Measurements from ENCODE around the gene PNO1.

Gene PNO1

DNA sequence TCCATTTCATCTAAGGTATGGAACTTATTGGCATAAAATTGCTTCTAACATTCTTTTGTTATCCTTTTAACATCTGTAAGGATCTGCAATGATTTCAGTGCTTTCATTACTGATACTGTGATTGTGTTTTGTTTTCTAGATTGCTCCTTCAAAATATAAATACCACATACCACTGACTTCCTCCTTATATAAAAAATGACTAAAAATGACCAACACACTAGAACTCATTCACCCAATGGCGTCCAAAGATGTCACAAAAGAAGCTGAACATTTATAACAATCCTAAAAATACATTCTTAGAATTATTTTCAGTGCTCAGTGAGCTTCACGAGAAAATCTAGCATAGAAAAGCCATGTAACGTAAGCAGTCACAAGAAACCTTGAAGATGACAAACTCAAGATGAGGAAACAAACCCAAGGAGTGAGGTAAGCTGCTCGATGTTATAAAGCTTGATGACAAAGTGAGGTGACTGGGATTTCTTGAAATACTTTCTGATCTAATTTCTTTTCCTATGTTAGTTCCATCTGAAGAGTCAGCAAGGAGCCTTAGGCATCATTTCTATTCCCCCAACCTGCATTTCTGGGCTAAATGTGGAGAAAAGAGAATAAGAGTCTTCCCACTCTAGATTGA, 42.6 kb downstream of the PNO1 start:
- no peak for DNase-seq (ENCODE audit: low read depth)
- no peak overlapping the region for H3K4me3 ChIP-seq (ENCODE audit: low read depth, low read length)
- in situ Hi-C loops (cut with HindIII; ENCODE audit: low sequenced_read_pairs) = no loop called here
- TF ChIP-seq, protein P1, sequence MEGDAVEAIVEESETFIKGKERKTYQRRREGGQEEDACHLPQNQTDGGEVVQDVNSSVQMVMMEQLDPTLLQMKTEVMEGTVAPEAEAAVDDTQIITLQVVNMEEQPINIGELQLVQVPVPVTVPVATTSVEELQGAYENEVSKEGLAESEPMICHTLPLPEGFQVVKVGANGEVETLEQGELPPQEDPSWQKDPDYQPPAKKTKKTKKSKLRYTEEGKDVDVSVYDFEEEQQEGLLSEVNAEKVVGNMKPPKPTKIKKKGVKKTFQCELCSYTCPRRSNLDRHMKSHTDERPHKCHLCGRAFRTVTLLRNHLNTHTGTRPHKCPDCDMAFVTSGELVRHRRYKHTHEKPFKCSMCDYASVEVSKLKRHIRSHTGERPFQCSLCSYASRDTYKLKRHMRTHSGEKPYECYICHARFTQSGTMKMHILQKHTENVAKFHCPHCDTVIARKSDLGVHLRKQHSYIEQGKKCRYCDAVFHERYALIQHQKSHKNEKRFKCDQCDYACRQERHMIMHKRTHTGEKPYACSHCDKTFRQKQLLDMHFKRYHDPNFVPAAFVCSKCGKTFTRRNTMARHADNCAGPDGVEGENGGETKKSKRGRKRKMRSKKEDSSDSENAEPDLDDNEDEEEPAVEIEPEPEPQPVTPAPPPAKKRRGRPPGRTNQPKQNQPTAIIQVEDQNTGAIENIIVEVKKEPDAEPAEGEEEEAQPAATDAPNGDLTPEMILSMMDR (IDR thresholded peaks at IDR 0.05; ENCODE audit: low read depth, low read length, missing control alignments) = no peak

DNA sequence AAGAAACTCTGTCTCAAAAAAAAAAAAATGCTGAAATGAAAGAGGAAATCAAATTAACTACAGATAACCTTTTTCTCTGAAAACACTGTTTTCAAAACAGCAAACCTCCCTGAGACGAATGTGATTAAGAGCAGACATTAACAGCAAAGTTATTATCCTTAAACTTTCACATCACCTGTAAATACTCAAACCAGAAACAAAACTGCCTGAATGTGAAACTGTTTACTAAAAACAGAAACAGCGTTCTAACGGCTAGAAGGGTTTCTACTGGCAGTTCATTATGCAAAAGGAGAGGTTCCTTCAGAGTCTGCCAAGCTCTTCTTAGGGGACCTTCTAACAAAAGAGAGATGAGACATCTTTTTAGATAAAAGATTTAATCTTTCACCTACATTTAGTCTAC, 45.9 kb downstream of the PNO1 start:
- H3K4me3 ChIP-seq (ENCODE audit: low read depth, low read length) = no peak overlapping the region
- DNase-seq (ENCODE audit: low read depth) = no peak
- in situ Hi-C loops (cut with HindIII; ENCODE audit: low sequenced_read_pairs) = no loop called here
- TF ChIP-seq, protein P1 (IDR thresholded peaks at IDR 0.05; ENCODE audit: low read depth, low read length, missing control alignments) = no peak

DNA sequence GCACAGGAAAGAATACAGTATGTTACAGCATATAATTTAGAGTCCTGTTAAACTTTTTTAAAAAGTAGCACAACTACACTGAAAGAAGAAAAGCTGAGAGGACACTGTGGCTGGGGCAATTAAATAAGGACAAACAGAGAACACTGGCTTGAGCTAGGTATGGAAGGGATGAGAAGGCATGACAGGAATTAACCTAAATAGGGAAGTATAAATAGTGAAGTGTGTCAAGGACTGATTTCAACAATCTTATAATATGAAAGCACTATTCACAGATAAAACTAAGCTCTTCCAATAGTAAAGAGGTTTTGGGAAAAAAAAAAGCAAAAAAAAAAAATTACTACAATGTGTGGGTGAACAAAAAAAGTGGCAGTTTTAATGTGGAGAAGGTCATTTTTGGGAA, 49.1 kb downstream of the PNO1 start:
- no peak overlapping the region for H3K4me3 ChIP-seq (ENCODE audit: low read depth, low read length)
- TF ChIP-seq, protein P1 (IDR thresholded peaks at IDR 0.05; ENCODE audit: low read depth, low read length, missing control alignments) = no peak
- in situ Hi-C loops (cut with HindIII; ENCODE audit: low sequenced_read_pairs) = no loop called here
- no peak for DNase-seq (ENCODE audit: low read depth)

DNA sequence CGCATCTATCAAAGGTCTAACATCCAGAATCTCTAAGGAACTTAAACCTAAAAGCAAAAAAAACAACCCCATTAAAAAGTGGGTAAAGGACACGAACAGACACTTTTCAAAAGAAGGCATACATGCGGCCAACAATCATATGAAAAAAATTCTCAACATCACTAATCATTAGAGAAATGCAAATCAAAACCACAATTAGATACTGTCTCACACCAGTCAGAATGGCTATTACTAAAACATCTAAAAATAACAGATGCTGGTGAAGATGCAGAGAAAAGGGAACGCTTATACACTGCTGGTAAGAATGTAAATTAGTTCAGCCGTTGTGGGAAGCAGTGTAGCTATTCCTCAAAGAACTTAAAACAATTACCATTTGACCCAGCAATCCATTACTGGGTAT, 56.7 kb downstream of the PNO1 start:
- DNase-seq (ENCODE audit: low read depth) = no peak
- TF ChIP-seq, protein P1 (IDR thresholded peaks at IDR 0.05; ENCODE audit: low read depth, low read length, missing control alignments) = no peak
- in situ Hi-C loops (cut with HindIII; ENCODE audit: low sequenced_read_pairs) = no loop called here
- H3K4me3 ChIP-seq (ENCODE audit: low read depth, low read length) = no peak overlapping the region

DNA sequence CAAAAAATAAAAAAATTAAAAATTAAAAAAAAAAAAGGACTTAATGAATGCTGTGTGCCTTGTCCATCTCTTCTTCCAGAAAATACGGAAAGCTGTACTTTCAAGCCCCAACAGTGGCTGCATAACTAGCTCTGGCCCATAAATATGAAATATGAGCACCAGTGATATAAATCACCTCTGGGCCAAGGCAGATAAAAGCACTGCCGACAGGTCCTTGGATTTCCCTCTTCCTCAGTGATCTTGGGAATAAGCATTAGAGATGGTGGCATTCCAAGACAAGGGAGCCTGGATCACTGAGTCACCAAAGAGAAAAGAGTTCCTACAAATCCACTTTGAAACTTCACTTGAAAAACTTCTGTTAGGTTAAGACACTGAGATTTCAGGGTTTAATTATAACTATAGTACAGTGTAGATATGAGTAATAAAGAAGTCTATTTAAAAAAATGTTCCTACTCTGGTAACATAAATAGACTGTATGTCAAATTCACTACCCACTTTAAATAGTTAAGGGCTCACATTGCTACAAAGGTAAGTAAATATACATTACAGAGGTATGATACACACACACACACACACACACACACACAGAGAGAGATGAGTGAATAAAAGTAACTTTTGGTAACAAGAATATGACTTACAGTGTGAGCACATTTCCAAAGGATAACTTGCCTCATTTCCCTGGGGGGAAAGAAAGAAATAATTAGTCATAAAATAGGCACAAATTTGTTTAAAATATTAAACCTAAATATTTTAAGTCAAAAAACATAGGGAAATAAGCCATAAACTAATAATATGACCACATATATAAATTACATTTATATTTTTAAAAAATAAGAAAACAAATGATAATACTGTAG, 59.0 kb downstream of the PNO1 start:
- DNase-seq (ENCODE audit: low read depth) = no peak
- TF ChIP-seq, protein P1 (IDR thresholded peaks at IDR 0.05; ENCODE audit: low read depth, low read length, missing control alignments) = no peak
- in situ Hi-C loops (cut with HindIII; ENCODE audit: low sequenced_read_pairs) = no loop called here
- H3K4me3 ChIP-seq (ENCODE audit: low read depth, low read length) = no peak overlapping the region

DNA sequence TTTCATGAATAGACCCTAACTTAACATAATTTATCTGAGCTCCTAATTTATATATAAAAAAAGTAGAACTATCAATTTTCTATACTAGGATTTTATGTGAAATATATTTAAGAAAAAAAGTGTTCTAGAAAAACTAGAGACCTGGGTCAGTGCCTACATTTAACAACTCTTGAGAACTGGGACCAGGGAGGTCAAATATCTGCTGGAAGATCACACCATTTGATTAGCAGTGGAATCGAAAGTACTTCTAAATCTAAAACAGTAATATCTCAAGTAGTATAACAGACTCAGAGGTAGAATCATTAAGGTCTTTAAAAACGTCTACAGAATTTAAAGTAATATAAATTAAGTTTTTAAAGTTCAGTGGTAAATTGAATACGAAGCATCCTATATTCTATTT, 60.0 kb downstream of the PNO1 start:
- DNase-seq (ENCODE audit: low read depth) = no peak
- no peak overlapping the region for H3K4me3 ChIP-seq (ENCODE audit: low read depth, low read length)
- TF ChIP-seq, protein P1 (IDR thresholded peaks at IDR 0.05; ENCODE audit: low read depth, low read length, missing control alignments) = no peak
- in situ Hi-C loops (cut with HindIII; ENCODE audit: low sequenced_read_pairs) = no loop called here

Data from astrocyte of the cerebellum (primary cell).